ENCODE data around the gene UBE2G2. TPM values are rescaled to one million over a fixed set of nuclear protein-coding genes. Genes with fewer than 3 reads are reported as not detected.

UBE2G2 gene
- total RNA-seq, 4 donors from 2014 or later = 40.8 to 78.0 (median 60.5) TPM

DNA sequence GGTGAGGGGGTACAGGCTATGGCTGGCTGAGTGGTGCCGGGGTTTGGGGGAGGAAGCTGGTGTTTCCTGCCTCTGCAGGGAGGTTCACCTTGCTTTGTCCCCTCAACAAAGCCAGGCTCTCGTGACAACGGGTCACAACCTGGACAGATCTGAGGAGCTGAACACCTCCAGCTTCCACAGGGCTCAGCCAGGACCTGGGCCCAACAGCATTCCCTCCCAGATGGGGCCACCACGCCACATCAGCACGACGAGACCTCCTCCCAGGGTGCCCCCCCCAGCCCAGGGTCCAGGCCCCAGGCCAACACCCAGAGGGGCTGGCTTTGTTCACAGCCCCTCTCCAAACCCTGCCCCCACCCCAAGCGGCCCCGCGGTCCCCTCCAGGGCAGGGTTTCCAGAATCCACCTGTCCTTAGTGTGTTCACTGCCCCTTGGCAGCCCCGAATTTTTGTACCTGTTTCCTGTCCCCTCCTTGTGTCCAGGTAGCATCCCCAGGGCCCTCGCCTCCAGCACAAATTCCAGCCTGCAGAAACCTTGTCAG, 34.7 kb downstream of the UBE2G2 start:
- Histone ChIP-seq H3K36me3 (peaks cover 0 to 15% (median 6%) of the 10 kb centered on the region in 4 donors), H3K4me1 (peaks cover 0 to 9% (median 1%) of the 10 kb centered on the region in 4 donors), H3K27ac (no peak overlapping the region), H3K4me3 (no peak overlapping the region), H3K9me3 (no peaks in the 10 kb centered on the region), H3K27me3 (no peaks in the 10 kb centered on the region)
- 77 to 83% methylated on average over 1 to 11 of the region's 11 CpGs for WGBS, 2 donors (ENCODE audit: low coverage in 1 of 2)
- no peak for TF ChIP-seq POLR2AphosphoS5 (IDR thresholded peaks at IDR 0.05)
- TF ChIP-seq POLR2A (IDR thresholded peaks at IDR 0.05) = no peak
- no peak for TF ChIP-seq CTCF (IDR thresholded peaks at IDR 0.05)
- no peak for TF ChIP-seq EP300 (IDR thresholded peaks at IDR 0.05; ENCODE audit: low read depth)
- DNase-seq = no peak
- intact Hi-C loops (cut with DNase I; ENCODE audit: low total_unique reads) (no loop called here), in situ Hi-C loops (cut with MboI; ENCODE audit: low pct_ligation_motif_present in 1 of 4, low pct_unique_long_range_greater_than_20kb in 1 of 4, low sequenced_read_pairs in 3 of 4) (no loop called here)

DNA sequence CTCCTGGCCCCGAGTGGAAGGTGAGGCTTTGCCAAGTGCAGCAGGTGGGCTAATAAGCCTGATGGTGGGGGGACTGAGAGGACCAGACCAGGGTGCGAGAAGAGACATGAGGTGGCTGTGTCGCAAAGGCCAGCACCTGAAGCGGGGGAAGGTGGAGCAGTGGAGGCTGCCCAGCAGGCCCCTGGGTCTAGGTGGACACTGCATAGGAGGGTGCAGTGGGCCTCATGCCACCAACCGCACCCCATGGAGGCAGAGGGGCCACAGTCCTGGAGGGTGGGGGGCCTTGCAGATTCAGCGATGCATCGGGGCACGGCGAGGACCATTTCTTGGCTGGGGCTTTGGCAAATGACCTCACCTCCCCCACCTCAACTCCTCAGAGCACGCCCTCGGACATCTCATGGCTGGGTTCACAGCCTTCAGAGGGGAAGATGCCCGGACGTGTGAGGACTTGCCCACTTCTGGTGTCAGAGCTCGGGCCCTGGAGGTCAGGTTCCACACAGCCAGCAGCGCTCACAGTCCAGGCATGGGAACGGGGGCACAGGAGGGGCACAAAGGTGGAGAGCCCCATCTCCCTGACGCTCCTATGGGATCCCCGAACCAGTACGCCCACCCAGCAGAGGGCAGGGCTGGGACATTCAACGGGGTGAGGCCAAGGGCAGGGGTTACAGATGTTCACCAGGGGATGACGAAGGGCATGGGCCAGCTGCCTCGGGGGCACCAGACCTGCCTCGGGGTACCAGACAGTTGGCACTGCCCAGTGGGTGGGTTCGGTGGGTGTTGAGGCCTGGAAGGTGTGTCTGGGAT, 35.4 kb downstream of the UBE2G2 start:
- no peak for DNase-seq
- Histone ChIP-seq H3K9me3 (no peaks in the 10 kb centered on the region), H3K27me3 (no peaks in the 10 kb centered on the region), H3K4me1 (peaks cover 0 to 9% (median 4%) of the 10 kb centered on the region in 4 donors), H3K36me3 (peaks cover 0 to 15% (median 6%) of the 10 kb centered on the region in 4 donors), H3K4me3 (no peak overlapping the region), H3K27ac (no peak overlapping the region)
- intact Hi-C loops (cut with DNase I; ENCODE audit: low total_unique reads) = no loop called here
- 80 to 87% methylated on average over 1 to 21 of the region's 24 CpGs for WGBS, 2 donors (ENCODE audit: low coverage in 1 of 2)
- TF ChIP-seq EP300 (IDR thresholded peaks at IDR 0.05; ENCODE audit: low read depth) = no peak
- no peak for TF ChIP-seq POLR2A (IDR thresholded peaks at IDR 0.05)
- no peak for TF ChIP-seq CTCF (IDR thresholded peaks at IDR 0.05)
- no peak for TF ChIP-seq POLR2AphosphoS5 (IDR thresholded peaks at IDR 0.05)
- in situ Hi-C loops (cut with MboI; ENCODE audit: low pct_ligation_motif_present in 1 of 4, low pct_unique_long_range_greater_than_20kb in 1 of 4, low sequenced_read_pairs in 3 of 4) = no loop called here

DNA sequence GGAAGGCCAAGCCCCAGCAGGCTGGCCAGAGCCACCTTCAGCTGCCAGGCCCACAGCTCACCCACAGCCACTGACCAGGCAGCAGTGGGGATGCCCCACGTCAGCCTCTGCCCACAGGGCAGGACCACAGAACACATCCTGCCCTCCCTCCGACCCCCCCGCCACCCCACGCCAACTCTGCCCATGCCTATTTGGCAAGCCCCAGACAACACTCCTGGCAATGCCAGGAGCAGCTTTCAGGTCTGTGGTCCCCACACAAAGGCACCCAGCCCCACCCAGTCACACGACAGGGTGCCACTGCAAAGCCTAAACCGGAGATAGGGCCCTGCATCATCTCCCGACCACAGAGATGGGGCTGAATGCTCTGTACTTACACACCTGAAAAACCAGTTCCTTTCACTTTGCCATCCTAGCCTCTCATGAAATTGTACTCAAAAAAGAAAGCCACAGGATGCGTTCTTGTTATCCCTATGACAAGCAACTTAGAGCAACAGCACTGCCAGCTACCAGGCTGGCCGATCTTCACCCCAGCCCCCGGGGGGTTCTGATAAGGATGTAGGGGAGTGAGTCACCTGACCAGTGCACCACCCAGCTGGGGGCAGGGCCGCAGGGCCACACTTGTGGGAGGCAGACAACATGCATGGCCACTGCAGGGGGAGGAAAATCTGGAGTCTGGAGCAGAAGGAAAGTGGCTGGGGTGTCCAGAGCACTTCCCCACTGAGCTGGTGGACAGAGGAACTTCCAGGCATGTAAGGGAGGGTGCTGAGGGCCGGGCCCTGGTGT, 36.2 kb downstream of the UBE2G2 start:
- H3K36me3 ChIP-seq = peaks cover 0 to 7% (median 4%) of the 10 kb centered on the region in 4 donors
- no peak overlapping the region for H3K27ac ChIP-seq
- DNase-seq = no peak
- in situ Hi-C loops (cut with MboI; ENCODE audit: low pct_ligation_motif_present in 1 of 4, low pct_unique_long_range_greater_than_20kb in 1 of 4, low sequenced_read_pairs in 3 of 4) (no loop called here), intact Hi-C loops (cut with DNase I; ENCODE audit: low total_unique reads) (no loop called here)
- no peaks in the 10 kb centered on the region for H3K9me3 ChIP-seq
- no peaks in the 10 kb centered on the region for H3K27me3 ChIP-seq
- H3K4me3 ChIP-seq = no peak overlapping the region
- 43% methylated on average over 12 of the region's 12 CpGs; no CpG with 5 or more reads in 1 of the 2 donors for WGBS, 2 donors (ENCODE audit: low coverage in 1 of 2)
- H3K4me1 ChIP-seq = peaks cover 0 to 11% (median 4%) of the 10 kb centered on the region in 4 donors
- no peak for TF ChIP-seq CTCF (IDR thresholded peaks at IDR 0.05)
